D721Med (cell line): Measurements from ENCODE around the gene IMMT.

Source experiments
- DNase-seq: peaks from one replicate; pipeline ENCODE4 v3.0.0; 2011; ENCODE audit warnings: low spot score; ENCODE audit not compliant: insufficient read length
- FAIRE-seq: peaks from 2 replicates; lab custom pipeline; 2011; peaks lifted over from hg19 to GRCh38; lab: Jason Lieb, UNC
- CTCF ChIP-seq: IDR thresholded peaks from 2 replicates; pipeline ENCODE4 v1.5.1; 2012; ENCODE audit warnings: mild to moderate bottlenecking, control low read depth; ENCODE audit not compliant: insufficient read depth; ENCODE audit errors: missing control alignments

IMMT gene

GRCh38 chr2:86160156-86160952 lies 34.9 kb downstream of the IMMT start:
- FAIRE-seq (no peak), DNase-seq (no peak)
- TF ChIP-seq CTCF, result no peak

GRCh38 chr2:86158286-86158685 lies 37.0 kb downstream of the IMMT start:
- FAIRE-seq (no peak), DNase-seq (no peak)
- no peak for TF ChIP-seq CTCF

GRCh38 chr2:86157009-86157556 lies 38.2 kb downstream of the IMMT start:
- TF ChIP-seq CTCF, result no peak

GRCh38 chr2:86150502-86150901 lies 44.8 kb downstream of the IMMT start:
- no peak for TF ChIP-seq CTCF
- DNase-seq, result no peak
- no peak for FAIRE-seq

More at GRCh38 chr2:86157009-86157556, 38.2 kb downstream of the IMMT start:
- DNase-seq (no peak), FAIRE-seq (no peak)

- DNase-seq (no peak), FAIRE-seq (no peak)
- no peak for TF ChIP-seq CTCF
Measured at GRCh38 chr2:86147793-86148192, 47.5 kb downstream of the IMMT start.

GRCh38 chr2:86143926-86144685 lies 51.2 kb downstream of the IMMT start:
- no peak for TF ChIP-seq CTCF
- DNase-seq (no peak), FAIRE-seq (no peak)
